Hepatocyte (in vitro differentiated cells): Measurements from ENCODE around the gene EXOC4. TPM values are rescaled to one million over a fixed set of nuclear protein-coding genes. Genes with fewer than 3 reads are reported as not detected.

Source experiments
- DNase-seq: peaks from one replicate; pipeline ENCODE4 v3.0.0-alpha.2; 2016; ENCODE audit warnings: low spot score
- H2AFZ ChIP-seq: fragments of 200-600 bp; sonication (generic); 2 replicates; pipeline ENCODE4 v1.6.0; 2016; ENCODE audit warnings: antibody characterized with exemption, mild to moderate bottlenecking
- H3K27ac ChIP-seq: fragments of 200-600 bp; sonication (generic); 2 replicates; pipeline ENCODE4 v1.5.1; 2016; ENCODE audit warnings: mild to moderate bottlenecking
- H3K27me3 ChIP-seq: fragments of 200-600 bp; sonication (generic); 2 replicates; pipeline ENCODE4 v1.6.1; 2016
- H3K36me3 ChIP-seq: fragments of 200-600 bp; sonication (generic); replicated peaks from 2 replicates; pipeline ENCODE4 v1.5.1; 2016; ENCODE audit warnings: low read depth; ENCODE audit not compliant: insufficient read depth
- H3K4me1 ChIP-seq: fragments of 200-600 bp; sonication (generic); 2 replicates; pipeline ENCODE4 v1.5.1; 2016; ENCODE audit warnings: mild to moderate bottlenecking, moderate library complexity; ENCODE audit not compliant: insufficient read depth
- H3K4me2 ChIP-seq: fragments of 200-600 bp; sonication (generic); 2 replicates; pipeline ENCODE4 v1.6.0; 2016
- H3K4me3 ChIP-seq: fragments of 200-600 bp; sonication (generic); 2 replicates; pipeline ENCODE4 v1.5.1; 2016; ENCODE audit warnings: mild to moderate bottlenecking
- H3K79me2 ChIP-seq: fragments of 200-600 bp; sonication (generic); 2 replicates; pipeline ENCODE4 v1.6.0; 2017; ENCODE audit warnings: mild to moderate bottlenecking
- H3K9me2 ChIP-seq: fragments of 200-600 bp; sonication (generic); replicated peaks from 2 replicates; pipeline ENCODE4 v1.6.0; 2017; ENCODE audit warnings: mild to moderate bottlenecking; ENCODE audit not compliant: insufficient read depth
- H3K9me3 ChIP-seq: fragments of 200-600 bp; sonication (generic); 2 replicates; pipeline ENCODE4 v1.5.1; 2016; ENCODE audit warnings: low read depth, mild to moderate bottlenecking
- H4K20me1 ChIP-seq: fragments of 200-600 bp; sonication (generic); 2 replicates; pipeline ENCODE4 v1.6.0; 2016; ENCODE audit warnings: mild to moderate bottlenecking; ENCODE audit not compliant: insufficient read depth, poor library complexity, severe bottlenecking
- CTCF ChIP-seq: fragments of 200-600 bp; sonication (generic); IDR thresholded peaks from 2 replicates; pipeline ENCODE4 v1.5.1; 2016; ENCODE audit warnings: antibody characterized with exemption, mild to moderate bottlenecking; ENCODE audit not compliant: poor library complexity
- EZH2 ChIP-seq: fragments of 200-600 bp; sonication (generic); IDR thresholded peaks from 2 replicates; pipeline ENCODE4 v1.6.1; 2016; ENCODE audit warnings: antibody characterized with exemption, mild to moderate bottlenecking, borderline replicate concordance
- EZH2phosphoT487 ChIP-seq: fragments of 200-600 bp; sonication (generic); IDR thresholded peaks from one replicate; pipeline ENCODE4 v1.6.1; 2018; ENCODE audit warnings: antibody characterized with exemption, mild to moderate bottlenecking, low read depth, moderate library complexity; ENCODE audit not compliant: unreplicated experiment, severe bottlenecking
- WGBS: methylation state at CpG from one replicate; pipeline ENCODE4 v1.1.6; 2016; ENCODE audit warnings: low lambda C conversion rate; ENCODE audit errors: missing lambda C conversion rate; 5-methylcytosine and 5-hydroxymethylcytosine counted together
- polyA plus RNA-seq: library from polyadenylated mRNA; unstranded; fragments of >200 nt; fragmentation: Nextera tagmentation; extraction: Ambion mirVana; gene quantifications from 2 replicates; pipeline ENCODE4 v1.2.1, GENCODE V29; 2016
- total RNA-seq: library from RNA; depleted of rRNA; stranded (reverse); fragments of >200 nt; gene quantifications from 2 replicates; pipeline ENCODE4 v1.2.3, GENCODE V29; 2014

The EXOC4 gene
- total and polyA plus RNA-seq, 2 experiments from 2014 or later = 34.8 to 56.1 TPM

DNA sequence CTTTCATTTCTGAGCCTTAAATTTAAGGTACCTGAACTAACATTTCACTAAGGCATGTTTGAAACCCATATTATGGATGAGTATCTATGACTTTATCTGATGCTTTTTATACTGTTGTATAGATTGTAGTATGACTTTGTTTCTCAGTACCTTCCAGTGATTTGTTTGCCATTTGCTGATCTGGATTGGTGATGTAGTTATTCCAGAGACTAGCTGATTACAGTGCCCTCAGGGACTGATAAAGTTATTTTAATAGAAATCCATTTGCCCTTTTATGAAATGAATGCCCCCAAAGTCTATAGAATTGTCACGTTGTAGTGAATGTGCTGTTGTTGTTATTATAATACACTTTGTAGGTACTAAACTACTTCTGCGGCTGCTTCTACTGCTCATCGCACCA lies 488.8 kb downstream of the EXOC4 start:
- no peak overlapping the region for H3K4me2 ChIP-seq
- no peak overlapping the region for H2AFZ ChIP-seq
- DNase-seq = no peak
- H3K4me3 ChIP-seq = no peak overlapping the region
- no peaks in the 10 kb centered on the region for H3K9me3 ChIP-seq
- H3K9me2 ChIP-seq = no peaks in the 10 kb centered on the region
- peaks cover 4% of the 10 kb centered on the region for H3K4me1 ChIP-seq
- no peaks in the 10 kb centered on the region for H3K36me3 ChIP-seq
- H3K27ac ChIP-seq = no peak overlapping the region
- no peaks in the 10 kb centered on the region for H4K20me1 ChIP-seq
- WGBS = 91% methylated on average over 3 of the region's 3 CpGs
- H3K27me3 ChIP-seq = no peaks in the 10 kb centered on the region
- TF ChIP-seq CTCF (no peak), EZH2phosphoT487 (no peak), EZH2 (no peak)
- H3K79me2 ChIP-seq = no peaks in the 10 kb centered on the region

DNA sequence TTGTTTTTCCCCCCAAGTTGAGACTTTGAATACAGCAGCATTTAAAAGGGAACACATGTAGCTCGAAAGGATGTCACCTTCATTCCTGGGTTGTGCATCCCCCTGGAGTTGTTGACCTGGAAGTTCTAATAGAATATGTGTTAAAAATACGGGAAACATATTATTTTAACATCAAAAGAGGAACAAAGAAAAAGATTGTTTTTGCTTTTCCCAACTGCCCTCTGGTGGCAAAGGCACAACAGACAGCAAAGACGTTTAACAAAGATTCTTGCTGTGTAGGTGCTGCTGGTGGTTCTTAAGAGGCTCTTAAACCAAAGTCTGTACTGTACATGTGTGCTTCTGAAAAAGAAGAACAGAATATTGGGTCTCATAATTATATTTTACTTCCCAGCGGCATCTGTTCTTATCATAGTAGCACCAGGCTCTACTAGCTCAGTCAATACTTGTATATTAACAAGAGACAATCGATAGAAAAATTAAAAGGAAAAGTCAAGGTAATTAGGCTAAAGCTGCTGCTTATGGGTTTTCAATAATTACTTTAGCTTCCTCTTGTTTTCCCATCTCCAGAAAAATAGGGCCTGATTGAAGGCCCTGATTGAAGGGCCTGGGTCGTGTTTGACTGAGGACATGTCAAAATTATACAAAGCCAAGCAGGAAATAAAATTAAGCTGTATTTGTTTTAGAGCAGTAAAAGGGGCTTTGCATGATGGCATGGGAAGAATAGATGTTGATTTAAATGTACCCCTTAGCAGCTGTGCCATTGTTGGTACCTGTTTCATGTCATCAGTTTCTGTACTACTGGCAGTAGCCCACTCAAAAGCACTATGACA lies 490.0 kb downstream of the EXOC4 start:
- no peaks in the 10 kb centered on the region for H4K20me1 ChIP-seq
- H3K36me3 ChIP-seq = no peaks in the 10 kb centered on the region
- no peaks in the 10 kb centered on the region for H3K79me2 ChIP-seq
- peak; percentile 52 for TF ChIP-seq CTCF
- no peak for TF ChIP-seq EZH2
- no peak overlapping the region for H3K4me2 ChIP-seq
- no peak overlapping the region for H2AFZ ChIP-seq
- 70% methylated on average over 6 of the region's 6 CpGs for WGBS
- peaks cover 4% of the 10 kb centered on the region for H3K4me1 ChIP-seq
- no peaks in the 10 kb centered on the region for H3K27me3 ChIP-seq
- H3K27ac ChIP-seq = no peak overlapping the region
- no peaks in the 10 kb centered on the region for H3K9me3 ChIP-seq
- H3K4me3 ChIP-seq = no peak overlapping the region
- no peaks in the 10 kb centered on the region for H3K9me2 ChIP-seq
- DNase-seq = peak; percentile 12

DNA sequence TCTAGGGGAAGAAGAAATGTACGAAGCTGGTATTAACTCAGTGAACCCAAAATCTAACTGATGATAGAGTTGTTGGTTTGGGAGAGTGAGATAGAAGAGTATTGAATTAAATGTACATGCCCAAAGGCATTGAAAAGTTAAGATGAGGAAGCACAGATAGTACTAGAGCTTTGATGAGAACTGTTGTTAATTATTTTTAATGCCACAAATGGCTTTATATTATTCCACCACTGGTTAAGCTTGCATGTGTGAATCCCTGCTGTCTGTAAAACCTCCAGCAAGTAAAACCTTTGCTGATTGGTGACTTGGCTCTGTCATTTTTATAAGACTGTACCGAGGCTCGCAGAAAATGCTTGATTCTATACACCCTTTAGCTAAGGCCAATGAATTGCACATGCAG lies 491.6 kb downstream of the EXOC4 start:
- Histone ChIP-seq H3K27me3 (no peaks in the 10 kb centered on the region), H3K36me3 (no peaks in the 10 kb centered on the region), H2AFZ (no peak overlapping the region), H3K4me1 (no peaks in the 10 kb centered on the region), H3K9me3 (no peaks in the 10 kb centered on the region), H3K79me2 (no peaks in the 10 kb centered on the region), H3K4me2 (no peak overlapping the region), H3K9me2 (no peaks in the 10 kb centered on the region), H3K4me3 (no peak overlapping the region), H4K20me1 (no peaks in the 10 kb centered on the region), H3K27ac (no peak overlapping the region)
- 72% methylated on average over 3 of the region's 3 CpGs for WGBS
- DNase-seq = no peak
- TF ChIP-seq EZH2phosphoT487 = no peak
- TF ChIP-seq CTCF = no peak
- no peak for TF ChIP-seq EZH2
